IMR-90 (cell line): ENCODE measurements around the gene TNFSF12. TPM values are rescaled to one million over a fixed set of nuclear protein-coding genes. Genes with fewer than 3 reads are reported as not detected.

Source experiments
- ATAC-seq: fragments of 200-7000 bp; cut with Tn5 transposase; 2 replicates; pipeline ENCODE4 v1.9.1; 2020; ENCODE audit warnings: low read depth, mild to moderate bottlenecking, moderate library complexity
- BruUV-seq: library from RNA; stranded (reverse); fragments of 400-500 nt; replicated peaks from 2 replicates; lab custom pipeline; 2021; lab: Mats Ljungman, UMichigan
- CTCF ChIA-PET: fragments of 300-600 bp; formaldehyde crosslinking; extraction: SDS; loops from one replicate; lab custom pipeline; 2021; ENCODE audit warnings: antibody characterized with exemption; lab: Yijun Ruan, JAX
- POLR2A ChIA-PET: fragments of 300-600 bp; sonication (Branson Sonifier 250); formaldehyde crosslinking; loops from one replicate; lab custom pipeline; 2022; ENCODE audit warnings: antibody characterized with exemption; ENCODE audit not compliant: unreplicated experiment; lab: Charles Lee
- DNase-seq: peaks from one replicate; pipeline ENCODE4 v3.0.0; 2013
- H2AFZ ChIP-seq: replicated peaks from 2 replicates; pipeline ENCODE3; 2013; ENCODE audit warnings: low read length, mild to moderate bottlenecking; ENCODE audit not compliant: poor library complexity
- H2AK5ac ChIP-seq: 2 replicates; pipeline ENCODE4 v1.6.1; 2013; ENCODE audit warnings: low read depth, low read length, inconsistent platforms
- H2AK9ac ChIP-seq: replicated peaks from 2 replicates; pipeline ENCODE3; 2013; ENCODE audit warnings: mild to moderate bottlenecking, low read depth, low read length, moderate library complexity; ENCODE audit not compliant: poor library complexity
- H2BK120ac ChIP-seq: 2 replicates; pipeline ENCODE4 v1.6.1; 2013; ENCODE audit warnings: low read depth, low read length, inconsistent platforms
- H2BK15ac ChIP-seq: 3 replicates; pipeline ENCODE4 v1.6.1; 2013; ENCODE audit warnings: low read depth, low read length, inconsistent platforms
- H2BK20ac ChIP-seq: 2 replicates; pipeline ENCODE4 v1.6.1; 2013; ENCODE audit warnings: low read depth, mild to moderate bottlenecking, inconsistent platforms, low read length, moderate library complexity
- H2BK5ac ChIP-seq: 2 replicates; pipeline ENCODE4 v1.6.1; 2013; ENCODE audit warnings: mild to moderate bottlenecking, low read depth, low read length, inconsistent platforms; ENCODE audit not compliant: poor library complexity, severe bottlenecking
- H3K14ac ChIP-seq: replicated peaks from 2 replicates; pipeline ENCODE4 v1.6.1; 2013; ENCODE audit warnings: low read depth, low read length, inconsistent platforms
- H3K18ac ChIP-seq: 2 replicates; pipeline ENCODE4 v1.6.1; 2013; ENCODE audit warnings: low read depth, low read length, control low read depth
- H3K23ac ChIP-seq: 2 replicates; pipeline ENCODE4 v1.6.1; 2013; ENCODE audit warnings: low read depth, low read length, inconsistent platforms
- H3K27ac ChIP-seq: 2 replicates; pipeline ENCODE4 v1.5.1; 2013; ENCODE audit warnings: mild to moderate bottlenecking, control low read depth, low read length; ENCODE audit not compliant: insufficient read depth
- H3K27me3 ChIP-seq: 2 replicates; pipeline ENCODE4 v1.6.1; 2013; ENCODE audit warnings: low read length; ENCODE audit not compliant: control insufficient read depth, insufficient read depth
- H3K36me3 ChIP-seq: 2 replicates; pipeline ENCODE4 v1.6.1; 2013; ENCODE audit warnings: low read length, mixed read lengths; ENCODE audit not compliant: control insufficient read depth, insufficient read depth
- H3K4ac ChIP-seq: 2 replicates; pipeline ENCODE4 v1.6.1; 2013; ENCODE audit warnings: low read depth, low read length, inconsistent platforms
- H3K4me1 ChIP-seq: 2 replicates; pipeline ENCODE4 v1.6.1; 2013; ENCODE audit warnings: low read length, mixed read lengths; ENCODE audit not compliant: control insufficient read depth, insufficient read depth
- H3K4me2 ChIP-seq: 2 replicates; pipeline ENCODE4 v1.6.1; 2013; ENCODE audit warnings: low read depth, mild to moderate bottlenecking, control low read depth, low read length, moderate library complexity
- H3K4me3 ChIP-seq: 2 replicates; pipeline ENCODE4 v1.5.1; 2013; ENCODE audit warnings: low read depth, mild to moderate bottlenecking, control low read depth, low read length, moderate library complexity; ENCODE audit not compliant: insufficient read depth
- H3K56ac ChIP-seq: 2 replicates; pipeline ENCODE4 v1.6.1; 2013; ENCODE audit warnings: low read length, inconsistent platforms; ENCODE audit not compliant: insufficient read depth; ENCODE audit errors: extremely low read depth
- H3K79me1 ChIP-seq, 2 experiments: 2 replicates each; pipeline ENCODE4 v1.6.1; 2013; ENCODE audit warnings: low read length in 2 of 2, inconsistent platforms in 1 of 2, low read depth in 1 of 2
- H3K9ac ChIP-seq: 2 replicates; pipeline ENCODE4 v1.6.1; 2013; ENCODE audit warnings: low read depth, low read length, control low read depth
- H3K9me1 ChIP-seq: 2 replicates; pipeline ENCODE4 v1.6.1; 2013; ENCODE audit warnings: low read length, inconsistent platforms; ENCODE audit not compliant: insufficient read depth
- H3K9me3 ChIP-seq: 2 replicates; pipeline ENCODE4 v1.6.1; 2013; ENCODE audit warnings: low read length; ENCODE audit not compliant: control insufficient read depth, insufficient read depth
- H4K20me1 ChIP-seq: 2 replicates; pipeline ENCODE4 v1.6.1; 2013; ENCODE audit warnings: low read length, inconsistent platforms; ENCODE audit not compliant: insufficient read depth
- H4K5ac ChIP-seq: 2 replicates; pipeline ENCODE4 v1.6.1; 2013; ENCODE audit warnings: mild to moderate bottlenecking, low read depth, low read length, control low read depth
- H4K8ac ChIP-seq, 2 experiments: 2 replicates each; pipeline ENCODE4 v1.6.1; 2013; ENCODE audit warnings: low read depth in 2 of 2, low read length in 2 of 2, control low read depth in 1 of 2, inconsistent platforms in 1 of 2
- H4K91ac ChIP-seq: 2 replicates; pipeline ENCODE4 v1.6.1; 2013; ENCODE audit warnings: low read depth, low read length, inconsistent platforms; ENCODE audit not compliant: insufficient read depth
- BHLHE40 ChIP-seq: fragments of 150-350 bp; IDR thresholded peaks from 2 replicates; pipeline ENCODE4 v1.6.1; 2016; ENCODE audit warnings: mild to moderate bottlenecking, low read depth, low read length
- CEBPB ChIP-seq: IDR thresholded peaks from 2 replicates; pipeline ENCODE4 v1.6.1; 2012; ENCODE audit warnings: low read depth, low read length, improper control_type of control experiment
- CHD1 ChIP-seq: IDR thresholded peaks from 2 replicates; pipeline ENCODE4 v1.6.1; 2012; ENCODE audit warnings: low read depth, low read length, improper control_type of control experiment
- ELK1 ChIP-seq: fragments of 150-350 bp; IDR thresholded peaks from 2 replicates; pipeline ENCODE4 v1.6.1; 2016; ENCODE audit warnings: low read depth, mild to moderate bottlenecking, low read length, moderate library complexity, borderline replicate concordance
- MAFK ChIP-seq: IDR thresholded peaks from 2 replicates; pipeline ENCODE4 v1.6.1; 2012; ENCODE audit warnings: low read depth, low read length, improper control_type of control experiment
- MAZ ChIP-seq: IDR thresholded peaks from 2 replicates; pipeline ENCODE4 v1.6.1; 2012; ENCODE audit warnings: low read depth, mild to moderate bottlenecking, low read length, improper control_type of control experiment, moderate library complexity, borderline replicate concordance
- SMC3 ChIP-seq: fragments of 150-350 bp; IDR thresholded peaks from 2 replicates; pipeline ENCODE4 v1.6.1; 2016; ENCODE audit warnings: low read depth, mild to moderate bottlenecking, antibody characterized with exemption, low read length, moderate library complexity
- USF2 ChIP-seq: fragments of 150-350 bp; IDR thresholded peaks from 2 replicates; pipeline ENCODE4 v1.6.1; 2017; ENCODE audit warnings: mild to moderate bottlenecking, antibody characterized with exemption, low read length, low read depth
- WGBS, 2 experiments: methylation state at CpG; one replicate each; pipeline versions ENCODE4 v1.1.5 to v1.1.7; 2013; ENCODE audit warnings: missing lambda C conversion rate in 2 of 2; ENCODE audit not compliant: insufficient read length in 1 of 2; ENCODE audit errors: extremely low coverage in 2 of 2; 5-methylcytosine and 5-hydroxymethylcytosine counted together
- dilution Hi-C: fragments of 300-500 bp; cut with HindIII; formaldehyde crosslinking; loops from one replicate; pipeline ENCODE4 v1.14.3; 2018; ENCODE audit warnings: low sequenced_read_pairs; ENCODE audit not compliant: unreplicated experiment
- in situ Hi-C: fragments of 300-500 bp; cut with MboI; formaldehyde crosslinking; loops from 3 replicates; pipeline ENCODE4 v1.14.3; 2019; ENCODE audit warnings: low sequenced_read_pairs, inconsistent platforms, mixed read lengths
- intact Hi-C: fragments of 100-400 bp; cut with micrococcal nuclease; formaldehyde crosslinking; loops from 2 replicates; pipeline ENCODE4 v1.10.0; 2022
- polyA plus RNA-seq, 3 experiments: library from polyadenylated mRNA; depleted of rRNA; stranded (reverse); fragments of >200 nt; gene quantifications; 2 replicates each; pipeline ENCODE4 v1.2.3, GENCODE V29; 2012; ENCODE audit warnings: low replicate concordance in 1 of 3
- total RNA-seq: library from RNA; depleted of rRNA; stranded (reverse); fragments of >200 nt; gene quantifications from 2 replicates; pipeline ENCODE4 v1.2.3, GENCODE V29; 2012

Gene TNFSF12
- total and polyA plus RNA-seq, 2 of the 4 experiments (the other 2 are of a cell fraction), result 2.7 to 22.0 TPM

GRCh38 chr17:7575959-7576358 is 27.1 kb downstream of the TNFSF12 start:
- Histone ChIP-seq H3K9me1 (peaks cover 21% of the 10 kb centered on the region), H4K91ac (no peak overlapping the region), H2AK9ac (no peak overlapping the region), H3K56ac (no peak overlapping the region), H3K18ac (no peak overlapping the region), H2AK5ac (no peak overlapping the region), H4K5ac (no peak overlapping the region), H3K9me3 (no peaks in the 10 kb centered on the region), H3K36me3 (peaks cover 59% of the 10 kb centered on the region), H2BK15ac (no peak overlapping the region), H3K27me3 (no peaks in the 10 kb centered on the region), H2BK120ac (no peak overlapping the region), H3K14ac (no peak overlapping the region), H2BK20ac (no peak overlapping the region), H2BK5ac (no peak overlapping the region), H3K23ac (no peak overlapping the region), H3K9ac (no peak overlapping the region), H3K4me2 (no peak overlapping the region), H3K4me3 (no peak overlapping the region), H2AFZ (no peak overlapping the region), H4K20me1 (peaks cover 70% of the 10 kb centered on the region), H4K8ac (no peak overlapping the region), H3K4ac (no peak overlapping the region), H3K79me1 (peaks cover 12 to 74% of the 10 kb centered on the region in 2 experiments), H3K27ac (no peak overlapping the region), H3K4me1 (peaks cover 20% of the 10 kb centered on the region)
- ATAC-seq, result no peak
- no peak for DNase-seq
- WGBS, 2 experiments, result 78% methylated on average over 5 of the region's 7 CpGs; no CpG with 5 or more reads in 1 of the 2 experiments
- in situ Hi-C loops, result no loop called here
- intact Hi-C loops, result no loop called here
- dilution Hi-C loops, result no loop called here
- ChIA-PET POLR2A (interaction anchor here (0.6 to 1.2 kb wide), 3 partner anchors 8 to 55 kb away, joined by 3 to 14 read pairs (median 4); partner anchors contain the start of gene MPDU1), CTCF (interaction anchor here (0.6 to 2.2 kb wide), 3 partner anchors 13 to 67 kb away, joined by 4 to 9 read pairs (median 5); no protein-coding TSS in a partner anchor)
- TF ChIP-seq MAFK (no peak), CHD1 (no peak), USF2 (no peak), SMC3 (no peak), BHLHE40 (no peak), ELK1 (no peak), CEBPB (no peak), MAZ (no peak)
- no TSS peak for BruUV-seq
